Measurements from ENCODE around the gene TRAF1. TPM values are rescaled to one million over a fixed set of nuclear protein-coding genes. Genes with fewer than 3 reads are reported as not detected.

The TRAF1 gene
- total and polyA plus RNA-seq, 2 of the 13 experiments (the other 11 are each of a cell fraction or from before 2014, with no cell fraction given) = 0.44 to 1.0 TPM

DNA sequence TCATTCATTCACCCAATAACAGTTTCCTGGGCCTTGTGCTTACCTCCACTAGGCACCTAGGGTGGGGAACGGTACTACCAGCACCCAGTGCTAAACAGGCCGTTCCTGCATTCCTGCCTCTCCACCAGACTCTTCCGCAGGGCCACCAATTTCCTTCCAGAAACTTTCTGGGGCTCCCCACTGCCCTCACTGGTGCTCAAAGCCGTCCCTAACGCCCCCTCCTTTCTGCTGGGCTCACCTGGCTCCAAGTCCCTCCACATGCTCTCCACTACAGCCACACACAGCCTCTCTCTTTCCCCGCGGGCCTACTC lies 51.0 kb downstream of the TRAF1 start:
- Histone ChIP-seq H3K27me3 (ENCODE audit: control insufficient read depth in 1 of 2, insufficient read depth in 2 of 2, low read length in 2 of 2) (no peaks in the 10 kb centered on the region; a peak in 1 of 5 replicates), H4K20me1 (ENCODE audit: insufficient read depth, low read length) (no peaks in the 10 kb centered on the region), H3K4me1 (ENCODE audit: insufficient read depth, low read length) (peaks cover 45% of the 10 kb centered on the region), H3K9me3 (ENCODE audit: low read length) (no peaks in the 10 kb centered on the region), H3K27ac (ENCODE audit: extremely low read length, insufficient read depth, low read length) (peak overlapping the region; percentile 96), H3K36me3 (replicated peaks in 1 of 2; ENCODE audit: control insufficient read depth in 1 of 2, insufficient read depth in 2 of 2, low read length in 2 of 2) (peaks cover 11 to 34% of the 10 kb centered on the region in 2 experiments; a peak in 4 of 5 replicates), H2AFZ (ENCODE audit: low read length) (peak overlapping the region; percentile 22), H3K9ac (ENCODE audit: insufficient read depth, low read depth, low read length) (peak overlapping the region; percentile 72), H3K4me3 (replicated peaks in 1 of 3; ENCODE audit: insufficient read depth in 1 of 3, low read depth in 2 of 3, low read length in 3 of 3) (peak overlapping the region; percentile 77 to 87 (median 86); a peak in 5 of 6 replicates), H3K4me2 (ENCODE audit: low read depth, low read length) (peak overlapping the region; percentile 88), H3K79me2 (ENCODE audit: insufficient read depth, low read length) (peaks cover 14% of the 10 kb centered on the region)
- in situ Hi-C loops (cut with HindIII; ENCODE audit: extremely low pct_ligation_motif_present, low pct_unique_long_range_greater_than_20kb) (no loop called here), intact Hi-C loops (cut with micrococcal nuclease; ENCODE audit: unreplicated experiment) (loop anchor here (5.0 kb wide), 1 partner anchor 118 kb away; no protein-coding TSS in a partner anchor)
- 40% methylated on average over 7 of the region's 7 CpGs for whole genome bisulfite sequencing (ENCODE audit: low lambda C conversion rate)
- no peak for FAIRE-seq
- DNase-seq (ENCODE audit: low spot score) = no peak
- no TSS peak for BruUV-seq (replicated peaks)
- POLR2A ChIA-PET = interaction anchor here (1.6 kb wide), 1 partner anchor 109 kb away, joined by 3 read pairs; no protein-coding TSS in a partner anchor
- ATAC-seq = peak; percentile 2
- CTCF ChIA-PET (ENCODE audit: low intra/inter-chr PET ratio, low total read pairs) = no interaction called here
- TF ChIP-seq, protein P1, sequence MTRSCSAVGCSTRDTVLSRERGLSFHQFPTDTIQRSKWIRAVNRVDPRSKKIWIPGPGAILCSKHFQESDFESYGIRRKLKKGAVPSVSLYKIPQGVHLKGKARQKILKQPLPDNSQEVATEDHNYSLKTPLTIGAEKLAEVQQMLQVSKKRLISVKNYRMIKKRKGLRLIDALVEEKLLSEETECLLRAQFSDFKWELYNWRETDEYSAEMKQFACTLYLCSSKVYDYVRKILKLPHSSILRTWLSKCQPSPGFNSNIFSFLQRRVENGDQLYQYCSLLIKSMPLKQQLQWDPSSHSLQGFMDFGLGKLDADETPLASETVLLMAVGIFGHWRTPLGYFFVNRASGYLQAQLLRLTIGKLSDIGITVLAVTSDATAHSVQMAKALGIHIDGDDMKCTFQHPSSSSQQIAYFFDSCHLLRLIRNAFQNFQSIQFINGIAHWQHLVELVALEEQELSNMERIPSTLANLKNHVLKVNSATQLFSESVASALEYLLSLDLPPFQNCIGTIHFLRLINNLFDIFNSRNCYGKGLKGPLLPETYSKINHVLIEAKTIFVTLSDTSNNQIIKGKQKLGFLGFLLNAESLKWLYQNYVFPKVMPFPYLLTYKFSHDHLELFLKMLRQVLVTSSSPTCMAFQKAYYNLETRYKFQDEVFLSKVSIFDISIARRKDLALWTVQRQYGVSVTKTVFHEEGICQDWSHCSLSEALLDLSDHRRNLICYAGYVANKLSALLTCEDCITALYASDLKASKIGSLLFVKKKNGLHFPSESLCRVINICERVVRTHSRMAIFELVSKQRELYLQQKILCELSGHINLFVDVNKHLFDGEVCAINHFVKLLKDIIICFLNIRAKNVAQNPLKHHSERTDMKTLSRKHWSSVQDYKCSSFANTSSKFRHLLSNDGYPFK (CRISPR knock-in tag; IDR thresholded peaks at IDR 0.05; ENCODE audit: borderline replicate concordance) = 0 out of 2 replicates have a peak, but pooled peaks have one; percentile 24
- TF ChIP-seq MXD3 (CRISPR knock-in tag; IDR thresholded peaks at IDR 0.05) (no peak), ZC3H4 (CRISPR knock-in tag; IDR thresholded peaks at IDR 0.05; ENCODE audit: borderline replicate concordance) (peak; percentile 64; the same call in 1 of the 2 replicates), THAP11 (CRISPR knock-in tag; IDR thresholded peaks at IDR 0.05) (peak; percentile 4; the same call in 1 of the 2 replicates), ZNF597 (CRISPR knock-in tag; IDR thresholded peaks at IDR 0.05) (no peak), JUNB (CRISPR knock-in tag; IDR thresholded peaks at IDR 0.05; ENCODE audit: borderline replicate concordance) (no peak), ZNF747 (CRISPR knock-in tag; IDR thresholded peaks at IDR 0.05; ENCODE audit: borderline replicate concordance) (no peak), JUN (CRISPR knock-in tag; IDR thresholded peaks at IDR 0.05) (no peak), ZNF510 (CRISPR knock-in tag; IDR thresholded peaks at IDR 0.05; ENCODE audit: low read depth) (no peak), PHB2 (IDR thresholded peaks at IDR 0.05; ENCODE audit: partially characterized antibody) (no peak), HHEX (CRISPR knock-in tag; IDR thresholded peaks at IDR 0.05) (no peak), ZNF580 (CRISPR knock-in tag; IDR thresholded peaks at IDR 0.05; ENCODE audit: borderline replicate concordance, low read depth) (no peak), CAMTA2 (CRISPR knock-in tag; IDR thresholded peaks at IDR 0.05; ENCODE audit: borderline replicate concordance) (0 out of 2 replicates have a peak, but pooled peaks have one; percentile 38), MED8 (CRISPR knock-in tag; IDR thresholded peaks at IDR 0.05; ENCODE audit: insufficient replicate concordance) (no peak), ZNF225 (CRISPR knock-in tag; IDR thresholded peaks at IDR 0.05) (no peak), BCL6 (CRISPR knock-in tag; IDR thresholded peaks at IDR 0.05) (no peak)
- TF ChIP-seq, protein P2, sequence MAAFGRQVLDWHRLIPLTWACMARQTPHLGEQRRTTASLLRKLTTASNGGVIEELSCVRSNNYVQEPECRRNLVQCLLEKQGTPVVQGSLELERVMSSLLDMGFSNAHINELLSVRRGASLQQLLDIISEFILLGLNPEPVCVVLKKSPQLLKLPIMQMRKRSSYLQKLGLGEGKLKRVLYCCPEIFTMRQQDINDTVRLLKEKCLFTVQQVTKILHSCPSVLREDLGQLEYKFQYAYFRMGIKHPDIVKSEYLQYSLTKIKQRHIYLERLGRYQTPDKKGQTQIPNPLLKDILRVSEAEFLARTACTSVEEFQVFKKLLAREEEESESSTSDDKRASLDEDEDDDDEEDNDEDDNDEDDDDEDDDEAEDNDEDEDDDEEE (CRISPR knock-in tag; IDR thresholded peaks at IDR 0.05) = 0 out of 2 replicates have a peak, but pooled peaks have one; percentile 28
- TF ChIP-seq, protein P3, sequence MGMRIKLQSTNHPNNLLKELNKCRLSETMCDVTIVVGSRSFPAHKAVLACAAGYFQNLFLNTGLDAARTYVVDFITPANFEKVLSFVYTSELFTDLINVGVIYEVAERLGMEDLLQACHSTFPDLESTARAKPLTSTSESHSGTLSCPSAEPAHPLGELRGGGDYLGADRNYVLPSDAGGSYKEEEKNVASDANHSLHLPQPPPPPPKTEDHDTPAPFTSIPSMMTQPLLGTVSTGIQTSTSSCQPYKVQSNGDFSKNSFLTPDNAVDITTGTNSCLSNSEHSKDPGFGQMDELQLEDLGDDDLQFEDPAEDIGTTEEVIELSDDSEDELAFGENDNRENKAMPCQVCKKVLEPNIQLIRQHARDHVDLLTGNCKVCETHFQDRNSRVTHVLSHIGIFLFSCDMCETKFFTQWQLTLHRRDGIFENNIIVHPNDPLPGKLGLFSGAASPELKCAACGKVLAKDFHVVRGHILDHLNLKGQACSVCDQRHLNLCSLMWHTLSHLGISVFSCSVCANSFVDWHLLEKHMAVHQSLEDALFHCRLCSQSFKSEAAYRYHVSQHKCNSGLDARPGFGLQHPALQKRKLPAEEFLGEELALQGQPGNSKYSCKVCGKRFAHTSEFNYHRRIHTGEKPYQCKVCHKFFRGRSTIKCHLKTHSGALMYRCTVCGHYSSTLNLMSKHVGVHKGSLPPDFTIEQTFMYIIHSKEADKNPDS (CRISPR knock-in tag; IDR thresholded peaks at IDR 0.05) = no peak

All from HepG2 (cell line).